Measurements from ENCODE around the gene GNAI2. TPM values are rescaled to one million over a fixed set of nuclear protein-coding genes. Genes with fewer than 3 reads are reported as not detected.

Gene GNAI2
- total and polyA plus RNA-seq, 12 donors, result 109 to 275 (median 166) TPM

GRCh38 chr3:50262778-50263177 is 26.8 kb downstream of the GNAI2 start:
- H3K27me3 ChIP-seq, result no peaks in the 10 kb centered on the region
- no peak overlapping the region for H3K4me3 ChIP-seq
- DNase-seq, result peak in 1 of 7 donors; percentile 27
- peak overlapping the region; percentile 1 to 98 (median 91) for H3K27ac ChIP-seq
- H3K36me3 ChIP-seq (replicated peaks in 1 of 2), result peaks cover 0 to 10% of the 10 kb centered on the region in 2 donors
- peaks cover 42 to 59% of the 10 kb centered on the region in 2 donors for H3K4me1 ChIP-seq (replicated peaks in 1 of 2)
- intact Hi-C loops (cut with DNase I), result no loop called here
- no peaks in the 10 kb centered on the region for H3K9me3 ChIP-seq (replicated peaks in 1 of 3)
- TF ChIP-seq POLR2A (IDR thresholded peaks at IDR 0.05) (no peak), CTCF (IDR thresholded peaks at IDR 0.05) (no peak)
- WGBS, 4 donors, result 65 to 78% (median 70%) methylated on average over 3 to 7 of the region's 7 CpGs

- Histone ChIP-seq H3K36me3 (replicated peaks in 1 of 2) (peaks cover 0 to under 1% of the 10 kb centered on the region in 2 donors), H3K9me3 (replicated peaks in 1 of 3) (no peaks in the 10 kb centered on the region), H3K27ac (peak overlapping the region; percentile 86 to 97 (median 92)), H3K27me3 (no peaks in the 10 kb centered on the region), H3K4me3 (no peak overlapping the region), H3K4me1 (replicated peaks in 1 of 2) (peaks cover 48 to 65% of the 10 kb centered on the region in 2 donors)
- no peak for TF ChIP-seq POLR2A (IDR thresholded peaks at IDR 0.05)
- no peak for TF ChIP-seq CTCF (IDR thresholded peaks at IDR 0.05)
- intact Hi-C loops (cut with DNase I), result no loop called here
- 45 to 49% (median 46%) methylated on average over 6 of the region's 6 CpGs for whole genome bisulfite sequencing, 4 donors
- peak; percentile 74 to 92 (median 84) for DNase-seq
These were observed 27.7 kb downstream of the GNAI2 start for GRCh38 chr3:50263478-50264382.

GRCh38 chr3:50264383-50264963 is 28.5 kb downstream of the GNAI2 start:
- intact Hi-C loops (cut with DNase I), result no loop called here
- no peaks in the 10 kb centered on the region for H3K36me3 ChIP-seq (replicated peaks in 1 of 2)
- H3K4me3 ChIP-seq, result no peak overlapping the region
- peaks cover 55 to 65% of the 10 kb centered on the region in 2 donors for H3K4me1 ChIP-seq (replicated peaks in 1 of 2)
- no peak for TF ChIP-seq CTCF (IDR thresholded peaks at IDR 0.05)
- TF ChIP-seq POLR2A (IDR thresholded peaks at IDR 0.05), result peak in 1 of 2 donors; percentile 46
- 6 to 25% (median 18%) methylated on average over 4 to 7 of the region's 7 CpGs for WGBS, 4 donors
- no peaks in the 10 kb centered on the region for H3K9me3 ChIP-seq (replicated peaks in 1 of 3)
- H3K27ac ChIP-seq, result peak overlapping the region; percentile 86 to 97 (median 92)
- peak; percentile 76 to 92 (median 89) for DNase-seq
- no peaks in the 10 kb centered on the region for H3K27me3 ChIP-seq

- WGBS, 4 donors, result 17 to 69% (median 64%) methylated on average over 1 to 7 of the region's 7 CpGs
- Histone ChIP-seq H3K9me3 (replicated peaks in 1 of 3) (no peaks in the 10 kb centered on the region), H3K36me3 (replicated peaks in 1 of 2) (no peaks in the 10 kb centered on the region), H3K27ac (peak overlapping the region; percentile 86 to 97 (median 92)), H3K4me1 (replicated peaks in 1 of 2) (peaks cover 61% of the 10 kb centered on the region in 2 donors), H3K27me3 (no peaks in the 10 kb centered on the region), H3K4me3 (no peak overlapping the region)
- peak in 5 of 7 donors; percentile 54 to 70 (median 64) for DNase-seq
- intact Hi-C loops (cut with DNase I), result no loop called here
- TF ChIP-seq CTCF (IDR thresholded peaks at IDR 0.05) (no peak), POLR2A (IDR thresholded peaks at IDR 0.05) (no peak)
These were observed 29.0 kb downstream of the GNAI2 start for GRCh38 chr3:50264964-50265485.

Measured in adrenal gland (tissue), 12 donors.